Superior temporal gyrus (tissue), 1 donor: ENCODE data around the gene PIK3R3.
A peak's percentile ranks its signal among the peaks of the same experiment; 100 is the strongest.

Experiments
- DNase-seq: peaks from one replicate; pipeline ENCODE4 v3.0.0-alpha.2; 2016; ENCODE audit errors: extremely low spot score

PIK3R3 gene

DNA sequence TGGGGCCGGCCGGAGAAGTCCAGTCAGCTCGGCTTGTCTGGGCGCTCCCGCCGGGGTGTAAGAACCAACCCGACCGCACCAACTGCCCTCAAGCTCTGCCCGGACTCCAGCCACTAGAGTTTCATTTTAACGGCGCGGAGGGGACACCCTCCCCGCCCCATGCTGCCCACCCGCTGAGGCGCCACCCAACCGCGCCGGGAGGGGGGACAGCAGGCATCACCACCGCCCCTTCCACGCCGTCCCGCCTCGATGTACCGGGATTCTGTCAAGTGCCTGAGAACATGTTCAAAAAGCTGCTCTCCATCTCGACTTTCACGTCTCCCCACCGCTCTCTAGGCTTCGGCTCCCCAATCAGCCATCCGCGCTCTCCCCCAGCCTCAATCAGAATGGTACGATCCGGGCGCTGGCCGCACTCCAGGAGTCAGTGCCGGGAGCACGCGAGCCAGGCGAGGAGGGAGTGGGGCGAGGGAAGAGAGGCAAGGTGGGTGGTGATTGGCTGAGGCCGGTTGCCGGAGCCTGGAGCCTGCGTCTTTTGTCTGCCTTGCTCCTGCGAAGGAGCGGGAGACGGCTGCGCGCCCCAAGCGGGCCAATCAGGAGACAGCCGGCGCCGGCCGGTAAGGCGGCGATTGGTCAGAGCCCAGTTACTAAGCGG is at the start of gene PIK3R3:
PIK3R3 (minus strand) TSS at position 101 of the 652 bp plus-strand sequence. CDS start 677 bp downstream, outside the sequence.
- peak; percentile 98 for DNase-seq

GRCh38 chr1:46181343-46182260 is 49.2 kb upstream of the PIK3R3 start:
- DNase-seq, result no peak

GRCh38 chr1:46180082-46180616 is 47.7 kb upstream of the PIK3R3 start:
- no peak for DNase-seq

- peak; percentile 95 for DNase-seq
These were observed 47.0 kb upstream of the PIK3R3 start for GRCh38 chr1:46179138-46180081.

GRCh38 chr1:46176211-46176865 is 43.9 kb upstream of the PIK3R3 start, which contains the start of gene P3R3URF:
Gene P3R3URF, minus strand, starts transcription at chr1:46176488. Its CDS starts 17 bp downstream, at chr1:46176471.
- DNase-seq, result no peak

DNA sequence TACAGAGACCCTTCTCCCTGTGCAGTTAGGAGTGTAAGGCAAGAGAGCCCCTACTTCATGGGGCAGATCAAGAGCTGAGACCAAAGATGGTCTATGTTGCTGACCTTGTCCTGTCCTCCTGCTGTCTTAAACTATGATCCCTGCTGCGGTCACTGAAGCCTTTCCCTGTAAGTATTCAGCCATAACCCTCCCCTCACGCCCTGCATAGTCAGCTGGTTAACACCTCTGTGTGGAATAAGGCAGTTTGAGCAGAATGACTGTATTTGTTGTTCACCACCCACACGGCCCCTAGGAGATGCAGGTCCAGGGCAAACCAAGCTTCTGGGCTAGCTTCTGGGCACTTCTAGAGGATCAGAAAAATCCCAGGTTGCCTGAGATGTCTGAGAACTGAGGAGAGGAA is 42.8 kb upstream of the PIK3R3 start:
- DNase-seq, result no peak

DNA sequence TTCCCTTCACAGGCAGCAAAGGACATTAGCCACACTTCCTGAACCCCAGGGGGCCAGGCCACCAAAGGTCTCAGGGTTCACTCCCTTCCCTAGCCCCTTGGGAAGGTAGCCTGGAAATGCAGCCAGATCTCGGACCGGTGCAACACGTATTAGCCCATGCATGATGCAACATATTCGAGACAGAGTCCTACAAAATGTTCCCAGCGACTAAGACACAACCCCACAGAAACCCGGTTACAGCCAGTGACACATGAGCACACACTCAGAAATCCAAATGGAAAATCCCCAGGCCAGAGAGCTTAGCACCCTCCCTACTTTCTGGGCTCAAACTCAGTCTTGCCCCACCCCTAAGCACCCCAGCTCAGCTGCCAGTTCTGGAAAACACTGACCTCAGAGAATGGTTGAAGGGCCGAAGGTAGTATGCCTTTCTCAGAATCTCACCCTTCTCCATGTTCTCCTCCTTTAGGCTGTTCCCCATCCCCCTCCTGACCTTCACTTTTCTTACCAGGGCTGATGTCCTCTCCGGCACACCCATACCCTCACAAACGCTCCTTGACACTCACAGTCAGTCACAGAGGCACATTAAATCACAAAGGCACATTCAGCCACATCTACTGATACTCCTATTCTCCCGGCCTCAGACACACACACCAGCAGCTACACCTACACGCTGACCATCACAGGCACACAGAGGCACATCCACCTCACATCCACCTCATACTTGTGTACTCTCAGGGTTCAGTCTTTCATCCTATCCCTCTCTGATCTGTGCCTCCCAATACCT is 42.2 kb upstream of the PIK3R3 start, which contains the start of gene TSPAN1:
TSPAN1 (plus strand) TSS at position 640 of the 784 bp plus-strand sequence. CDS start 6,021 bp downstream, outside the sequence.
- peak; percentile 44 for DNase-seq

DNA sequence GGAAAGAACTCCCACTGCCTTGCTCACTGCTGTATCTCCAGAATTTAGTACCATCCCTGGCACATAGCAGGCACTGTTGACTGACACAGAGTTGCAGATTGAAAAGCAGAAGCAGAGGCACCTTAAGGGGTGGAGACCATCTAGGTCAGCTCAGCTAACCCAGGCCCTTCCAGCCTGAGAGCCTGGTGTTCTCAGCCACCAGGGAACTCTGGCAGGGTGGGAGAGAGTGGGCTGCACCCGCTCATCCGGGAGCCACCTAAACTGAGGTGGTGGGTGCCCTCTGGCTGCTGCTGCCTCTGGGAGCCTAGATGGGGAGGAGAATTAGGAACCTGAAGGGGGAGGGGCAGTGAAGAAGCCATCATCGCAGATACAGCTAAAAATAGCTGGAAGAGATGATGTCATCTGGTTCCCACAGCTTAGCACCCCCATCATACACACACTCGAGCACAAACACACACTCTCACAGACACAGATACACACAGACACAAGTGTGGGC is 41.0 kb upstream of the PIK3R3 start:
- DNase-seq, result peak; percentile 69

DNA sequence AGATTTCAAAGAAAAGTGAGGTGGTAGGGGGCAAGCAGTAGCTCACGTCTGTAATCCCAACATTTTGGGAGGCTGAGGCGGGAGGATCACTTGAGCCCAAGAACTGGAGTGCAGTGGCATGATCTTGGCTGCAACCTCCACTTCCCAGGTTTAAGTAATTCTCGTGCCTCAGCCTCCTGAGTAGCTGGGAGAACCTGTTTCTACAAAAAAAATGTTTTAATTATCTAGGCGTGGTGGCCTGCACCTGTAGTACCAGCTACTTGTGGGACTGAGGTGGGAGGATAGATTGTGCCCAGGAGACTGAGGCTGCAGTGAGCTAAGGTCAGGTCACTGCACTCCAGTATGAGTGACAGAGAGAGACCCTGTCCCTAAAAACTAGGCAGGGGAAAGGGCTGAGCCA is 39.9 kb upstream of the PIK3R3 start:
- DNase-seq, result no peak

DNA sequence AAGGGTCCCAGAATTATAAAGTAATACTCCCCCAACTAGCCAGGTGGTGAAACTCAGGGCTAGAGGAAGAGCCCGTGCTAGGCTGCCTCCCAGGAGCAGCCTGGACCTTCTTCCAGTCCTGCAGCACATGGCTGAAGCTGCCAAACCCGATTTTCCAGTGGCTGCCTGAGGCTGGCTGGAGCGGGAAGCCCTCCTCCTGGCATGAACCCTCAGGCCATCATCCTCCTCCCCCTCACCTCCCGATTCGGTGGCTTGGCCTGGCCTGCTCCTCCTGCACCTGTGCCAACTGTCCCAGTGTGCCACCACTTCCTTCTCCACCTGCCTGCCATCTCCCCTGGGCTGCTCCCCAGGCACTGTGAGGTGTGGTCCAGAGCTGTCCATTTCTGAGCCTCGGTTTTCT is 39.4 kb upstream of the PIK3R3 start:
- no peak for DNase-seq

GRCh38 chr1:46171351-46171750 is 38.9 kb upstream of the PIK3R3 start:
- DNase-seq, result no peak

DNA sequence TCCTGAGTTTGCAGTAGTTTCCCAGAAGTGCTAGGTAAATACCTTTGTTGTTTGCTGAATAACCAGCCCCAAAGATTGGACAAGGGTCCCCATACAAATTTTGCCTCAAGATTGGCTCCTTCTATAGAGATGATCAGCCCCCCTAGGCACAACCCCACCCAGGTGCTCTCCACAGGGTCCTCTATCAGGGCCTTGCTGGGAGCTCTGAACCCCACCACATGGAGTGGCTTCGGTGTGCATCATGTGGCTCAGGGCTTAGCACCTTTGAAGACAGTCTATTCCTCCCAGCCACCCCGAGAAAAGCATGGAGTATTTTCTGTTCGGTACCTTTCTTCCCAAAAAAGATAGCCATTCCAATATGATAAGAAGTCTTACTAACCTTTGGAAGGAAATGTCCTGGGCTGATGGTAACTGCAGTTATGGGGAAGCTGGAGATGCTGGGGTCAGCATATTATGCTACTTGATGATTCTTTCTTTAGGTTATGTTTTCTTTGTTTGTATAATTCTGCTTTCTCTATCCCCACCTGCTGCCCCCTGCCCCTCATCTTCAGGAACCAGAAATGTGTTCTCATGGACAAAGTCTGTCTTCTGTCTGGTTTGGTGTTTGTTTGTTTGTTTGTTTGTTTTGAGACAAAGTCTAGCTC is 37.5 kb upstream of the PIK3R3 start:
- no peak for DNase-seq

DNA sequence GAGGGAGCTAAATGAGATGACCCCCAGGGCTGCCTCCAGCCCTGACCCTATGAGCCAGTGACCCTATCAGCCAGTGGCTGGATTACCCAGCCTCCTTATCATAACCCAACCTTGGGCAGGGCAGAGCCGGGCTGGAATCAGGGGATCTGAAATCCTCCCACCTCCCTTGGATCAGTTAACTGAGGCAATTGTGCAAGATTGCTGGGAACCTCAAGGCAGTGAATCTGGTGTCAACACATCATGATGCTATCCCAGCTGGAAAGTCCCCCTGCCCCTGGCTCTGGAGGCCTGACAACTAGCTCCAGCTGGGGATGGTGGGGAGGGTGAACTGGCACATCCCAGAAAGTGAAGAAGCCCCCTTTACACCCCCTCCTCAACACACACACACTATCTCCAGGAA is 36.0 kb upstream of the PIK3R3 start:
- DNase-seq, result no peak

- DNase-seq, result peak; percentile 25
These were observed 34.4 kb upstream of the PIK3R3 start for GRCh38 chr1:46166521-46167462.

- no peak for DNase-seq
These were observed 27.8 kb upstream of the PIK3R3 start for GRCh38 chr1:46160212-46160611.

DNA sequence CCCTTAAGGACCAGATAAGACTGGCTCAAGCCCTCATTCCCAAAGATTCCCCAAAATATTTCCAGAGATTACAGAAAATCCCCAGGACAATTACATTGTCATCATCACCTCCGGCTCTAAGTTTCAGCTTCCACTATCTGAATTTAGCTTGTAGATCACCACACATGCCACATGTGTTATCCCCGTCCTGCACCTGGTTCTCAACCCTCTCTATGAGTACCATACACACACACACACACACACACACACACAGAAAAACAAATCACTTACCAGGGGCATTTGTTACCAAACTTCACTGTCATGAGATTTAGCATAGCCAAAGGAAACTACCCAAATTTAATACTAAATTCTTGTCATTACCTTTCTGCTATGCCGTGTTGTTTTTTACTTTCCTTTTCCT is 27.1 kb upstream of the PIK3R3 start:
- no peak for DNase-seq

DNA sequence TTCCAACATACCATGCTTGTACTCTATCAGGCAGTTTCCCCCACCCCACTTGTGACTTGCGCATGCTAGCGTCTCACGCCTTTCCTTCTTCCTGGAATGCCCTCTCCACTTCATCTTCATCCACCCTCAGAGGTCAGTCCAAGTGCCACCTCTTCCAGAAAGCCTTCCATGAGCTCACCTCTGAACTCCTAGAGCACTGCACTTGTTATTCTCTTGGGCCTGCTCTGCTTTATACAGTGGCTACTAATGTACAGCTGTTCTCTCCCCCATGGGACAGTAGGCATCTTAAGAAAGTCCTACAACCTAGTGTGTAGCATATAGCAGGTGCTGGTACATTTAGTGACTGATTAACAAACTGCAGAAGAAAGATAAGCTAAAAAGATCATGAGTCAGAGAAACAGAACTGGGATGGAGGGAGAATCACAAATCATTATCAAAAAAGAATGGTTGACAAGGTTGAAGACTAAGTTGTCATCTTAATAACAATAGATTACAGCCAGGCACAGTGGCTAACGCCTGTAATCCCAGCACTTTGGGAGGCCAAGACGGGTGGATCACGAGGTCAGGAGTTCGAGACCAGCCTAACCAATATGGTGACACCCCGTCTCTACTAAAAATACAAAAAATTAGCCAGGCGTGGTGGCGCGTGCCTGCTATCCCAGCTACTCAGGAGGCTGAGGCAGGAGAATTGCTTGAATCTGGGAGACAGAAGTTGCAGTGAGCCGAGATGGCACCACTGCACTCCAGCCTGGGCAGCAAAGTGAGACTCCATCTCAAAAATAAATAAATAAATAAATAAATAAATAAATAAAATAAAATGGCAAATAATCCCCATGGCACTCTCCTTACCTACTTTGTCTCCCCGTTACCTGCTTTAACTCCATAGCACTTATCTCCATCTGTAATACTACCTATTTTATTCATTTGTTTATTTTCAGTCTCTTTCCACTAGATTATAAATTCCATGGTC is 26.2 kb upstream of the PIK3R3 start:
- no peak for DNase-seq
